WERI-Rb-1 (cell line): ENCODE measurements around the gene PTDSS2.

Experiments
- DNase-seq: peaks from one replicate; pipeline ENCODE4 v3.0.0-alpha.2; 2020
- H3K27ac ChIP-seq: fragments of 250-450 bp; sonication (Bioruptor Pico); 2 replicates; pipeline ENCODE4 v1.5.1; 2020; ENCODE audit warnings: mild to moderate bottlenecking, moderate library complexity
- H3K27me3 ChIP-seq: fragments of 250-450 bp; sonication (Bioruptor Pico); 2 replicates; pipeline ENCODE4 v1.5.1; 2021; ENCODE audit warnings: mild to moderate bottlenecking, low read depth, moderate library complexity; ENCODE audit not compliant: insufficient read depth, severe bottlenecking
- H3K36me3 ChIP-seq: fragments of 250-450 bp; sonication (Bioruptor Pico); 2 replicates; pipeline ENCODE4 v1.5.1; 2020; ENCODE audit warnings: mild to moderate bottlenecking, moderate library complexity
- H3K4me3 ChIP-seq: 2 replicates; pipeline ENCODE4 v1.5.1; 2011; ENCODE audit warnings: low read depth, mild to moderate bottlenecking, control low read depth, low read length
- H3K9me3 ChIP-seq: fragments of 250-450 bp; sonication (Bioruptor Pico); 2 replicates; pipeline ENCODE4 v1.5.1; 2021; ENCODE audit warnings: mild to moderate bottlenecking, moderate library complexity; ENCODE audit not compliant: severe bottlenecking
- TF ChIP-seq, protein P1 (sequence below): IDR thresholded peaks from 2 replicates; pipeline ENCODE4 v1.5.1; 2011; ENCODE audit warnings: low read depth, mild to moderate bottlenecking, control low read depth, inconsistent platforms, low read length

PTDSS2 gene

DNA sequence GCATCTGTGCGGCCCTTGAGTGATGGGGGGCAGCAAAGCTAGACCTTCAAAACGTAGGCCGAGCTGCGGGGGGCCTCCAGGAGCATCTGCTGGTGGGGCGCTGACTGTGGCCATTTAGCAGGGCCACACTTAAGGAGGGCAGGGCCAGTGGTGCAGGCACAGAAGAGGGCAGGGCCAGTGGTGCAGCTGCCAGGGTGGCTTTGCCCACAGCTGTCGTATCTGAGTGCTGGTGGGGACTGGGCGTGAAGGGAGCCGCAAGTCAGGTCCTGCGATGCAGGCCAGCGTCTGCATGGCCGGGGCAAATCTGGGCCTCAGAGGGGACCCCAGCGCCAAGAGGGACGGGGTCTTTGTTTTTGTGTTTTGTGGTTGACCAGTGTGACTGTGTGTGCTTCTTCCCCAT lies 29.2 kb downstream of the PTDSS2 start:
- no peak for DNase-seq
- H3K4me3 ChIP-seq, result no peak overlapping the region
- no peaks in the 10 kb centered on the region for H3K9me3 ChIP-seq
- H3K27me3 ChIP-seq, result no peaks in the 10 kb centered on the region
- H3K36me3 ChIP-seq, result peaks cover 4% of the 10 kb centered on the region
- no peak overlapping the region for H3K27ac ChIP-seq
- TF ChIP-seq, protein P1, sequence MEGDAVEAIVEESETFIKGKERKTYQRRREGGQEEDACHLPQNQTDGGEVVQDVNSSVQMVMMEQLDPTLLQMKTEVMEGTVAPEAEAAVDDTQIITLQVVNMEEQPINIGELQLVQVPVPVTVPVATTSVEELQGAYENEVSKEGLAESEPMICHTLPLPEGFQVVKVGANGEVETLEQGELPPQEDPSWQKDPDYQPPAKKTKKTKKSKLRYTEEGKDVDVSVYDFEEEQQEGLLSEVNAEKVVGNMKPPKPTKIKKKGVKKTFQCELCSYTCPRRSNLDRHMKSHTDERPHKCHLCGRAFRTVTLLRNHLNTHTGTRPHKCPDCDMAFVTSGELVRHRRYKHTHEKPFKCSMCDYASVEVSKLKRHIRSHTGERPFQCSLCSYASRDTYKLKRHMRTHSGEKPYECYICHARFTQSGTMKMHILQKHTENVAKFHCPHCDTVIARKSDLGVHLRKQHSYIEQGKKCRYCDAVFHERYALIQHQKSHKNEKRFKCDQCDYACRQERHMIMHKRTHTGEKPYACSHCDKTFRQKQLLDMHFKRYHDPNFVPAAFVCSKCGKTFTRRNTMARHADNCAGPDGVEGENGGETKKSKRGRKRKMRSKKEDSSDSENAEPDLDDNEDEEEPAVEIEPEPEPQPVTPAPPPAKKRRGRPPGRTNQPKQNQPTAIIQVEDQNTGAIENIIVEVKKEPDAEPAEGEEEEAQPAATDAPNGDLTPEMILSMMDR, result no peak

DNA sequence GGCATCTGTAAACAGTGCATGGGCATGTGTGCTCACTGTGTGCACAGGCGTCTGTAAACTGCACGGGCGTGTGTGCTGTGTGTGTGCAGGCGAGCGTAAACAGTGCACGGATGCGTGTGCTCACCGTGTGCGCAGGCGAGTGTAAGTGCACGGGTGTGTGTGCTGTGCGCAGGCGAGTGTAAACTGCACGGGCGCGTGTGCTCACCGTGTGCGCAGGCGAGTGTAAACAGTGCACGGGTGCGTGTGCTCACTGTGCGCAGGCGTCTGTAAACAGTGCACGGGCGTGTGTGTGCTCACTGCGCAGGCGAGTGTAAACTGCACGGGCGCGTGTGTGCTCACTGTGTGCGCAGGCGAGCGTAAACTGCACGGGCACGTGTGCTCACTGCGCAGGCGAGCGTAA lies 34.5 kb downstream of the PTDSS2 start:
- no peak for DNase-seq
- H3K36me3 ChIP-seq, result peaks cover 2% of the 10 kb centered on the region; the same call in 1 of the 2 replicates
- H3K27me3 ChIP-seq, result no peaks in the 10 kb centered on the region
- TF ChIP-seq, protein P1, result no peak
- H3K4me3 ChIP-seq, result no peak overlapping the region
- no peak overlapping the region for H3K27ac ChIP-seq
- no peaks in the 10 kb centered on the region for H3K9me3 ChIP-seq

DNA sequence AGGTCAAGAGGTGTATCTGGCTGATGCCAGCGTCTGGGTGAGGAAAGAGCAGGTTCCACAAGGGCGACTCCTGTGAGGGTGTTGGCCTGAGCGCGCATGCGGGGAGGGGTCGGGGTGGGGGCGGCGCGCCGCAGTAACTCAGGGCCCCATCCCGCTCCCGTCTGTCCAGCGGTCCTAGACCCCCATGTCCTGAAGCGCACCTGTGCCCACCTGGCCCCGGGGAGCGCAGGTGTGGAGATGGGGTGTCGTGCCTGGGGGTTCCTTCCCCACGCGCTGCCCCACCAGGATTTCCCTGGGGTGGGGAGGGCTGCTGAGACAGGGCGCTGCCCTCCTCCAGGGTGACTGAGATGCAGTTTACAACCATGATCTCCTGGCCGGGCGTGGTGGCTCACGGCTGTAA lies 36.1 kb downstream of the PTDSS2 start:
- peaks cover 12% of the 10 kb centered on the region for H3K36me3 ChIP-seq
- H3K4me3 ChIP-seq, result no peak overlapping the region
- H3K27me3 ChIP-seq, result no peaks in the 10 kb centered on the region
- no peaks in the 10 kb centered on the region for H3K9me3 ChIP-seq
- TF ChIP-seq, protein P1, result no peak
- no peak overlapping the region for H3K27ac ChIP-seq
- DNase-seq, result no peak

DNA sequence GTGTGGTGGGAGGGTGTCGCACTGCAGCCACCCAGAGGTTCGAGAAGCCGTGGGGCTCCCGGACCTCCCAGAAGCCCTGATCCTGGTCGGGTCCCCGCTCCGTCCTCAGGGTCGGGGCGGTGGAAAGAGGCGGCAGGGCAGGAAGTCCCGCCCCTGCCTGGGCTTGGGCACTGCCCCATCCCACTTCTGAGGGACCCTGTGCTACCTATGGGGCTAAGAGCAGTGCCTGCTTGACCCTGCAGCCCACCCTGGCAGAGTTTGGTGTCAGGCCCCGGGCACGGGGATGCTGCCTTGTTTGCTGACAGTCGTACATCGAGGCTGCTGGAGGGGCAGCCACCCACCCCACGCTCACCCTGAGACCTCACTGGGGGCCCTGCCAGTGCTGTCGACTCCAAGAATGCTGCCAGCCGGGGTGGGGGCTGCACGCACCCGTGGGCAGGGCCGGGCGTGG lies 37.5 kb downstream of the PTDSS2 start:
- no peaks in the 10 kb centered on the region for H3K27me3 ChIP-seq
- H3K36me3 ChIP-seq, result peaks cover 16% of the 10 kb centered on the region
- no peak overlapping the region for H3K27ac ChIP-seq
- no peak for DNase-seq
- H3K4me3 ChIP-seq, result no peak overlapping the region
- TF ChIP-seq, protein P1, result no peak
- H3K9me3 ChIP-seq, result no peaks in the 10 kb centered on the region

GRCh38 chr11:488062-488461 lies 38.0 kb downstream of the PTDSS2 start:
- no peak overlapping the region for H3K27ac ChIP-seq
- H3K4me3 ChIP-seq, result no peak overlapping the region
- TF ChIP-seq, protein P1, result no peak
- DNase-seq, result no peak
- no peaks in the 10 kb centered on the region for H3K9me3 ChIP-seq
- no peaks in the 10 kb centered on the region for H3K27me3 ChIP-seq
- H3K36me3 ChIP-seq, result peaks cover 18% of the 10 kb centered on the region

GRCh38 chr11:488579-488978 lies 38.5 kb downstream of the PTDSS2 start:
- no peak overlapping the region for H3K27ac ChIP-seq

More at GRCh38 chr11:488579-488978, 38.5 kb downstream of the PTDSS2 start:
- Histone ChIP-seq H3K36me3 (peaks cover 24% of the 10 kb centered on the region), H3K27me3 (no peaks in the 10 kb centered on the region), H3K9me3 (no peaks in the 10 kb centered on the region), H3K4me3 (no peak overlapping the region)
- no peak for DNase-seq
- TF ChIP-seq, protein P1, result no peak
